ENCODE measurements around the gene DTX1.
"Not testable (repeated sequence)": the region's sequence is repeated elsewhere in the genome, so short reads cannot be mapped to it uniquely, and the experiment has no call there.

The DTX1 gene

DNA sequence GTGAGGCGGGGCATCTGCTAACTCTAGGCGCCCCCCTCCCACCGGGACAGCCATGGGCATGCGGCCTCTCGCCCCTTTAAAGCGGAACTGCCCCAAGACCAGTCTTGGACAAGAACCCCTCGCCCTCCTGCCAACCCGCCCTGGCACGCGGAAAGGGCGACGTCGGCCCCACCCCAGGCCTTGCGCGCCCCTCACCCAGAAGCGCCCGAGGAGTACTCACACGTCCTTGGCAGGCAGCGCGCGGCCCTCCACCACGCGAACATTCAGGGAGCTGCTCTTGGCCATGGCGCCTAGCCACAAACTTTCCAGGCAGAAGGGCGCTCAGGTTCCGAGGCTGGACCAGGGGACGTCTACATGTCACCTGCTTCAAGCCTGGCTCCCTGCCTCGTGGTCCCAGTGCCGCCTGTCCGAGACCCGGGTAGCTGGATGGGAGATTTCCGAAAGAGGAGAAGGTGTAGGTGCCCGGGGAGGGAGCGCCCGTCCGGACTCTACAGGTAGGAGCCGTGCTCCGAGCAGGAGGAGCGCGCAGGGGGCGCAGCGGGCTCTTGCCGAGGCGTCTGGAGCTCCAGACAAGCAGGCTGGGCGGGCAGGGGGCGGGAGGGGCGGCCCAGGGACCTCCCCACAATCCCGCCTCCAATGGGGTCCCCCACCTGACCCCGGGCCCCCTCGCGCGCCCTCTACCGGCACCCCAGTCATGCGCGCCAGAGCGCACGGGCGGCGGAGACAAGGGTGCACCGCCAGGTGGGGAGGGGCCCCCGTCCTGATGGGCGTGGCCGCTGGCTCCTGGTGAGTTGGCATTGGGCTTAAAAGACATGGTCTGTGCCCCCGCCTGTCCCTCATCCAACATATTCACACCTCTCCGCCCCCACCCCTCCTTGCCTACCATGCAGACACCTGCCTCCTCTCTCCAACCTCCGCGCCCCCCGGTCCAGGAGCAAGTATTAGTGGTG lies 78.9 kb downstream of the DTX1 start, which contains the start of gene RASAL1:
Gene RASAL1 (minus strand): TSS at position 584 of the 950 bp plus-strand sequence. CDS start 299 bp downstream, at position 285.
- H3K4me3 ChIP-seq (ENCODE audit: low read depth, low read length), result no peak within 1 kb of the TSS
- no peak for TF ChIP-seq CTCF (IDR thresholded peaks at IDR 0.05; ENCODE audit: low read depth, low read length)

GRCh38 chr12:113136128-113136989 lies 79.8 kb downstream of the DTX1 start:
- no peak overlapping the region for H3K4me3 ChIP-seq (ENCODE audit: low read depth, low read length)
- TF ChIP-seq CTCF (IDR thresholded peaks at IDR 0.05; ENCODE audit: low read depth, low read length), result no peak

DNA sequence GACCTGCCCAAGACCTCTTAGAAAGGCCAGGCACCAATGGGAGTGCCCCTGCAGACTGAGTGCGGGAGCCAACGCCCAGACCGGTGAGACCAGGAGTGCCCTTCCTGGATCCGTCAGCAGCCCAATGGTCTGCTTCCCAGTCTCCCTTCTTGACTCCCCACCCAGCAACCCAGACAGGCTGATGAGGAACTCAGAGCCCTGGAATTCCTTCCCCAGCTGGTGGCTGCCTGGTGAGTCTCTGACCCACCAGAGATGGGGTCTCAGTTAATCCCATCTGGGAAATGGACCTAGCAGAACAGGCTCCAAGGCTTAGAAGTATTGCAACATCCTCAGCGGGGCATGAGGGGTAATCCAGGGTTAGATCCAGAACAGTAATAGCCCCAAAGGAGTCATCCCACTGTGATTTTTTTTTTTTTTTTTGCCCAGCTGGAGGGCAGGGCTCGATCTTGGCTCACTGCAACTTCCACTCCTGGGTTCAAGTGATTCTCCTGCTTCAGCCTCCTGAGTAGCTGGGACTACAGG lies 80.5 kb downstream of the DTX1 start:
- no peak overlapping the region for H3K4me3 ChIP-seq (ENCODE audit: low read depth, low read length)
- TF ChIP-seq CTCF (IDR thresholded peaks at IDR 0.05; ENCODE audit: low read depth, low read length), result no peak

GRCh38 chr12:113137861-113138783 lies 81.6 kb downstream of the DTX1 start:
- TF ChIP-seq CTCF (IDR thresholded peaks at IDR 0.05; ENCODE audit: low read depth, low read length), result no peak
- no peak overlapping the region for H3K4me3 ChIP-seq (ENCODE audit: low read depth, low read length)

DNA sequence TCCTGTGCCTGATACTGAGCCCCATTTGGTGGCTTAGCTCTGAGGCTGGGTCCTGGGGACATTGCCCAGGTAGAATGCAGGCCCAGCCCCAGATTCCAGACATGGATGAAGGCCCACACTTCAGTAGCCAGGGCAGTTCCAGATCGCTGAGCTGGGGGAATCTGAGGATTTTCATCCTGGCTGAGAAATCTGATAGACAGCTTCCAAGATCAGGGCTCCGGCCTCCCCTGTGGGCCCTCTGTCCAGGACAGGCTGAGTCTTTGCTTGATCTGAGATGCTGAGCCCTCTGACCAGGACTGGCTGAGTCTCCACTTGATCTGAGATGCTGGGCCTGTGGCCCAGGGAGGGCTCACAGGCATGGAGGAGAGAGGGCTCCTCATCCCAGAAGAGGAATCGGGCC lies 82.3 kb downstream of the DTX1 start:
- H3K4me3 ChIP-seq (ENCODE audit: low read depth, low read length), result no peak overlapping the region
- no peak for TF ChIP-seq CTCF (IDR thresholded peaks at IDR 0.05; ENCODE audit: low read depth, low read length)

- TF ChIP-seq CTCF (IDR thresholded peaks at IDR 0.05; ENCODE audit: low read depth, low read length), result no peak
- no peak overlapping the region for H3K4me3 ChIP-seq (ENCODE audit: low read depth, low read length)
These were observed 84.2 kb downstream of the DTX1 start for GRCh38 chr12:113140706-113141105.

- not testable (repeated sequence) for H3K4me3 ChIP-seq (ENCODE audit: low read depth, low read length)
These were observed 85.2 kb downstream of the DTX1 start for GRCh38 chr12:113141716-113142115.

Measured in WI38 (cell line).